RWPE1 (cell line): ENCODE measurements around the gene MAP1LC3B.
"Not testable (repeated sequence)": the region's sequence is repeated elsewhere in the genome, so short reads cannot be mapped to it uniquely, and the experiment has no call there.

ENCODE experiments used
- CTCF ChIA-PET: fragments of 350-600 bp; sonication (Branson Sonifier 250); formaldehyde crosslinking; extraction: SDS; loops from one replicate; lab custom pipeline; 2021; lab: Yijun Ruan, JAX
- POLR2A ChIA-PET: fragments of 400-600 bp; formaldehyde crosslinking; extraction: SDS; loops from one replicate; lab custom pipeline; 2020; ENCODE audit warnings: antibody characterized with exemption; ENCODE audit not compliant: low non-redundant PET; lab: Yijun Ruan, JAX
- DNase-seq: peaks from one replicate; pipeline ENCODE4 v3.0.0; 2012; ENCODE audit warnings: low spot score
- H3K27ac ChIP-seq: fragments of 450-650 bp; 2 replicates; pipeline ENCODE4 v1.5.1; 2017
- CTCF ChIP-seq: fragments of 450-650 bp; conservative IDR thresholded peaks from 2 replicates; pipeline ENCODE4 v1.5.1; 2017; ENCODE audit warnings: low read depth, mild to moderate bottlenecking

Gene MAP1LC3B

GRCh38 chr16:87369796-87370719, 22.1 kb upstream of the MAP1LC3B start:
- ChIA-PET POLR2A (no interaction called here), CTCF (interaction anchor here (0.7 kb wide), 1 partner anchor 53 kb away, joined by 3 read pairs; no protein-coding TSS in a partner anchor)
- H3K27ac ChIP-seq, result 0 out of 2 replicates have a peak overlapping the region, but pooled peaks have one; percentile 5

GRCh38 chr16:87371261-87371866, 20.8 kb upstream of the MAP1LC3B start:
- CTCF ChIA-PET, result no interaction called here
- POLR2A ChIA-PET, result no interaction called here
- no peak for DNase-seq
- no peak for TF ChIP-seq CTCF
- no peak overlapping the region for H3K27ac ChIP-seq

More at GRCh38 chr16:87369796-87370719, 22.1 kb upstream of the MAP1LC3B start:
- no peak for TF ChIP-seq CTCF
- no peak for DNase-seq

- POLR2A ChIA-PET, result no interaction called here
- no peak for DNase-seq
- no peak for TF ChIP-seq CTCF
- peak overlapping the region; percentile 24 for H3K27ac ChIP-seq
- CTCF ChIA-PET, result interaction anchor here (0.6 kb wide), 1 partner anchor 405 kb away, joined by 8 read pairs; no protein-coding TSS in a partner anchor
These were observed 19.8 kb upstream of the MAP1LC3B start for GRCh38 chr16:87372305-87372704.

GRCh38 chr16:87374313-87374712, 17.8 kb upstream of the MAP1LC3B start:
- TF ChIP-seq CTCF, result no peak
- H3K27ac ChIP-seq, result no peak overlapping the region
- CTCF ChIA-PET, result interaction anchor here (0.6 kb wide), 1 partner anchor 17 kb away, joined by 3 read pairs; no protein-coding TSS in a partner anchor
- DNase-seq, result no peak
- POLR2A ChIA-PET, result no interaction called here

- no peak for TF ChIP-seq CTCF
- CTCF ChIA-PET, result interaction anchor here (0.9 kb wide), 1 partner anchor 261 kb away, joined by 3 read pairs; no protein-coding TSS in a partner anchor
- peak overlapping the region; percentile 96 for H3K27ac ChIP-seq
These were observed 16.6 kb upstream of the MAP1LC3B start for GRCh38 chr16:87375426-87376135.

GRCh38 chr16:87376660-87377059, 15.5 kb upstream of the MAP1LC3B start:
- no peak for DNase-seq
- no peak for TF ChIP-seq CTCF
- CTCF ChIA-PET, result no interaction called here
- H3K27ac ChIP-seq, result peak overlapping the region; percentile 96
- POLR2A ChIA-PET, result no interaction called here

More at GRCh38 chr16:87375426-87376135, 16.6 kb upstream of the MAP1LC3B start:
- DNase-seq, result peak; percentile 58
- POLR2A ChIA-PET, result no interaction called here

- CTCF ChIA-PET, POLR2A ChIA-PET, DNase-seq: not testable (repeated sequence)
These were observed 12.8 kb upstream of the MAP1LC3B start for GRCh38 chr16:87379312-87379752.

More at GRCh38 chr16:87379312-87379752, 12.8 kb upstream of the MAP1LC3B start:
- H3K27ac ChIP-seq, result peak overlapping the region; percentile 33; the same call in 1 of the 2 replicates
